DMS153 treated with DMSO at 0.1 percent for 48 hours (cell line): ENCODE data around the gene SLC7A9.
"Not testable (repeated sequence)": the region's sequence is repeated elsewhere in the genome, so short reads cannot be mapped to it uniquely, and the experiment has no call there.

Source experiments
- DNase-seq: peaks from one replicate; lab custom pipeline; 2025; ENCODE audit not compliant: unreplicated experiment; lab: John Stamatoyannopoulos, UW

Gene SLC7A9

GRCh38 chr19:32802840-32803239 lies 66.7 kb downstream of the SLC7A9 start:
- no peak for DNase-seq

DNA sequence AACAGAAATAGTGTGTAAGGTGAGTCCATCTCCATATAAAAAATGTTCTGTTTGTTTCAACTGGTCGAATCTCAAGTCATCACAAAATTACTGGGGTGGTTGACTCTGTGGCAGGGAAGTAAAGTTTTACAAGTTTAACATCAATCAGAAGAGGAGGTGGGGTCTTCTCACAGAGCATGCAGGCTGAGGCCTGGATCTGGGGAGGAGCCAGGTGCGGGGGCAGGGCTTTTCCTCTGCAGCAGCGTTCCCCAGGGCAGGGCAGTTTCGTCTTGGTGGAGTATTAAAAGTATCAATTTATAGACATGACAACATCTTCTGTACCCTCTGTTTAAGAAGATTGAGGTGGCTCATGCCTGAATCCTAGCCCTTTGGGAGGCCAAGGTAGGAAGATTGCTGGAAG lies 68.8 kb downstream of the SLC7A9 start:
- no peak for DNase-seq

- DNase-seq: no peak
These were observed 69.4 kb downstream of the SLC7A9 start for GRCh38 chr19:32800191-32800590.

GRCh38 chr19:32798201-32798600 lies 71.4 kb downstream of the SLC7A9 start:
- no peak for DNase-seq

- no peak for DNase-seq
These were observed 80.1 kb downstream of the SLC7A9 start for GRCh38 chr19:32789429-32789828.

GRCh38 chr19:32787895-32788294 lies 81.7 kb downstream of the SLC7A9 start:
- not testable (repeated sequence) for DNase-seq

DNA sequence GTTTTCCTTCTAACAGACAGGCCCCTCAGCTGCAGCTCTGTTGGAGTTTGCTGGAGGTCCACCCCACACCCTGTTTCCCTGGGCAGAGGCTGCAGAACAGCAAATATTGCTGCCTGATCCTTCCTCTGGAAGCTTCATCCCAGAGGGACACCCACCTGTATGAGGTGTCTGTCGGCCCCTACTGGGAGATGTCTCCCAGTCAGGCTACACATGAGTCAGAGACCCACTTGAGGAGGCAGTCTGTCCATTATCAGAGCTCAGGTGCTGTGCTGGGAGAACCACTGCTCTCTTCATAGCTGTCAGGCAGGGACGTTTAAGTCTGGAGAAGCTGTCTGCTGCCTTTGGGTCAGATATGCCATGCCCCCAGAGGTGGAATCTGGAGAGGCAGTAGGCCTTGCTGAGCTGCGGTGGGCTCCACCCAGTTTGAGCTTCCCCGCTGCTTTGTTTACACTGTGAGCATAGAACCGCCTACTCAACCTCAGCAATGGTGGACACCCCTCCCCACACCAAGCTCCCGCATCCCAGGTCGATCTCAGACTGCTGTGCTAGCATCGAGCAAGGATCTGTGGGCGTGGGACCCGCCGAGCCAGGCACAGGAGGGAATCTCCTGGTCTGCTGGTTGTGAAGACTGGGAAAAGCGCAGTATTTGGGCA lies 82.3 kb downstream of the SLC7A9 start:
- DNase-seq: not testable (repeated sequence)

GRCh38 chr19:32782089-32782488 lies 87.5 kb downstream of the SLC7A9 start:
- not testable (repeated sequence) for DNase-seq

GRCh38 chr19:32781280-32781679 lies 88.3 kb downstream of the SLC7A9 start:
- no peak for DNase-seq
